Upper lobe of right lung (tissue), 1 donor: ENCODE data around the gene MTMR11. TPM values are rescaled to one million over a fixed set of nuclear protein-coding genes. Genes with fewer than 3 reads are reported as not detected.
"Not testable (repeated sequence)": the region's sequence is repeated elsewhere in the genome, so short reads cannot be mapped to it uniquely, and the experiment has no call there.

Experiments
- ATAC-seq: fragments of 200-7000 bp; cut with Tn5 transposase; one replicate; pipeline ENCODE4 v1.9.1; 2020; ENCODE audit warnings: mild to moderate bottlenecking, moderate library complexity
- DNase-seq: peaks from one replicate; pipeline ENCODE4 v3.0.0-alpha.2; 2020
- H3K27ac ChIP-seq: fragments of 200-600 bp; one replicate; pipeline ENCODE4 v1.8.0; 2022
- H3K27me3 ChIP-seq: fragments of 200-600 bp; one replicate; pipeline ENCODE4 v1.8.0; 2022; ENCODE audit warnings: mild to moderate bottlenecking
- H3K36me3 ChIP-seq: fragments of 200-600 bp; one replicate; pipeline ENCODE4 v1.8.0; 2022
- H3K4me1 ChIP-seq: fragments of 200-600 bp; one replicate; pipeline ENCODE4 v1.8.0; 2022
- H3K4me3 ChIP-seq: fragments of 200-600 bp; one replicate; pipeline ENCODE4 v1.8.0; 2022; ENCODE audit warnings: mild to moderate bottlenecking
- H3K9me3 ChIP-seq: fragments of 200-600 bp; one replicate; pipeline ENCODE4 v1.8.0; 2022
- intact Hi-C: fragments of 100-400 bp; cut with DNase I; formaldehyde crosslinking; loops from one replicate; pipeline ENCODE4 v1.11.0; 2022
- total RNA-seq: library from RNA; stranded (reverse); fragmentation: NEBNext Ultra II Directional; extraction: Animal tissue kit (Norgen Biotek cat#: 25700); gene quantifications from one replicate; pipeline ENCODE4 v1.2.1, GENCODE V29; 2021
- TF ChIP-seq, protein P1 (sequence below): fragments of 200-600 bp; IDR thresholded peaks from one replicate; pipeline ENCODE4 v1.8.0; 2022; ENCODE audit warnings: antibody characterized with exemption
- donor health status: DM: no; HTN: yes; CAD: no; lungs with severe emphysema.

Gene MTMR11
- total RNA-seq, 1 donor from 2014 or later, result 17.1 TPM

DNA sequence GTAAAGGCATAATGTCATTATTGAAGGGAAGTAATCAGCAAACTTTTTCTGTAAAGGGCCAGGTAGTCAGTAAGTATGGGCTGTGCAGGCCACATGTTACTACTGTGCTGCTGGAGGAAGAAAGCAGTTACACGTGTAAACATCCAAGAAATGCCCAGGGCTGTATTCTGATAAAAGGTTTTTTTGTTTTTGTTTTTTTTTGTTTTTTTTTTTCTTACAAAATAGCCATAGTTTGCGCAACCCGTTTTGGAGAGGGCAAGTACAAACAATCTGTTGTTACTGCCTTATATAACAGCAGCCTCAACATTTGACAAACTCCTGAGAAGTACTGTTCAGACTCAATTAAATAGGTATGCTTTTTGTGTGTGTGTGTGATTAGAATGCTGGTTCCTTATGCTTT, 26.7 kb upstream of the MTMR11 start:
- TF ChIP-seq, protein P1, sequence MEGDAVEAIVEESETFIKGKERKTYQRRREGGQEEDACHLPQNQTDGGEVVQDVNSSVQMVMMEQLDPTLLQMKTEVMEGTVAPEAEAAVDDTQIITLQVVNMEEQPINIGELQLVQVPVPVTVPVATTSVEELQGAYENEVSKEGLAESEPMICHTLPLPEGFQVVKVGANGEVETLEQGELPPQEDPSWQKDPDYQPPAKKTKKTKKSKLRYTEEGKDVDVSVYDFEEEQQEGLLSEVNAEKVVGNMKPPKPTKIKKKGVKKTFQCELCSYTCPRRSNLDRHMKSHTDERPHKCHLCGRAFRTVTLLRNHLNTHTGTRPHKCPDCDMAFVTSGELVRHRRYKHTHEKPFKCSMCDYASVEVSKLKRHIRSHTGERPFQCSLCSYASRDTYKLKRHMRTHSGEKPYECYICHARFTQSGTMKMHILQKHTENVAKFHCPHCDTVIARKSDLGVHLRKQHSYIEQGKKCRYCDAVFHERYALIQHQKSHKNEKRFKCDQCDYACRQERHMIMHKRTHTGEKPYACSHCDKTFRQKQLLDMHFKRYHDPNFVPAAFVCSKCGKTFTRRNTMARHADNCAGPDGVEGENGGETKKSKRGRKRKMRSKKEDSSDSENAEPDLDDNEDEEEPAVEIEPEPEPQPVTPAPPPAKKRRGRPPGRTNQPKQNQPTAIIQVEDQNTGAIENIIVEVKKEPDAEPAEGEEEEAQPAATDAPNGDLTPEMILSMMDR, result no peak
- DNase-seq (no peak), ATAC-seq (no peak)
- intact Hi-C loops, result no loop called here
- no peaks in the 10 kb centered on the region for H3K27me3 ChIP-seq
- H3K27ac ChIP-seq, result peak overlapping the region; percentile 70
- no peak overlapping the region for H3K4me3 ChIP-seq
- peaks cover 61% of the 10 kb centered on the region for H3K36me3 ChIP-seq
- no peaks in the 10 kb centered on the region for H3K9me3 ChIP-seq
- peaks cover 22% of the 10 kb centered on the region for H3K4me1 ChIP-seq

DNA sequence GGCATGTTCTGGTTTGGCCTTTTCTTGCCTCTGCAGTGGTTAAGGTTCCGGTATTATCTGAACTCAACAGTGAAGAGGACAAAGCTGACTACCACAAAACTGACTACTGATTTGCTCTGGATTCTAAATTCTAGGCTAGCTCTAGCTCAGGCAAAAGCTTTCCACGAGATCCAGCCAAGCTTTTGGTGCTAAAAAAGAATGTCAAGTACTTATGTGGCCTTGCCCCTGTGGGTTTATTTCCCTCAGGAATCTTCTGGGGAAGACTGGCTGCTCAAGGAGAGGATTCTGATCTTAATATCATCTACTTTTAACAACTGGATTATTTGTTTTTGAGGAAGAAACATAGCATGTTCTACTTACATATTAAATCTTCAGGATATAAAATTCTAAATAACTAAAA, 26.1 kb upstream of the MTMR11 start:
- intact Hi-C loops, result no loop called here
- H3K36me3 ChIP-seq, result peaks cover 64% of the 10 kb centered on the region
- H3K27ac ChIP-seq, result peak overlapping the region; percentile 70
- H3K9me3 ChIP-seq, result no peaks in the 10 kb centered on the region
- no peak for DNase-seq
- TF ChIP-seq, protein P1, result no peak
- no peak for ATAC-seq
- no peaks in the 10 kb centered on the region for H3K27me3 ChIP-seq
- H3K4me1 ChIP-seq, result peaks cover 22% of the 10 kb centered on the region
- no peak overlapping the region for H3K4me3 ChIP-seq

DNA sequence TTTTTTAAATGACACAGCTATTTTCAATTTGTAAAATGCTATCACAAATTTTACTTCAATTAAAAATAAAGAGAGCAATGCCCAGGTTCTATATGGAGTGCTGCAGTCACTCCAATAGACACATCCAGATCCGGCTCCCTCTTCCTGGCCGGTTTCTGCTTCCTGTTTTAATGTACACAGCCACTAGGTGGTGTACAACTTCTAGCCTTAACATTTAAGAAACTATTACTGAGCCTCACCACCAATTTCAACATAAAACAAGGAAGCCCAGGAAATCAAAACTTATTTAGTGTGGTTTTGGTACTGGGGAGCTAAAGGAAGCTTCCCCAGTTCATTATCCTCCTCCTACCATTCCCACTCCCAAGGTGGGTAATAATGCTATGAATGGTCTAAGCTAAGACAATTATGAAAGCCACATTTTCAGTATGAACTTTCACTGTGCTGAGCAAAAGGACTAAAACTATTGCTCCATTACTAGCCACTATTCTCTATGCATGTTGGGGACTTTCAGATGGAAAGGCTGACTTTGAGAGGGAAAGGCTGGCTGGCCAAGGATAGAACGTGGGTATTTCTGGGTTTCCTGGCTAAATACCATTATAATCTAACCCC, 25.5 kb upstream of the MTMR11 start:
- Histone ChIP-seq H3K27ac (peak overlapping the region; percentile 70), H3K27me3 (no peaks in the 10 kb centered on the region), H3K4me3 (no peak overlapping the region), H3K4me1 (peaks cover 22% of the 10 kb centered on the region), H3K36me3 (peaks cover 63% of the 10 kb centered on the region), H3K9me3 (no peaks in the 10 kb centered on the region)
- intact Hi-C loops, result no loop called here
- TF ChIP-seq, protein P1, result peak; percentile 84
- no peak for DNase-seq
- ATAC-seq, result peak; percentile 98

DNA sequence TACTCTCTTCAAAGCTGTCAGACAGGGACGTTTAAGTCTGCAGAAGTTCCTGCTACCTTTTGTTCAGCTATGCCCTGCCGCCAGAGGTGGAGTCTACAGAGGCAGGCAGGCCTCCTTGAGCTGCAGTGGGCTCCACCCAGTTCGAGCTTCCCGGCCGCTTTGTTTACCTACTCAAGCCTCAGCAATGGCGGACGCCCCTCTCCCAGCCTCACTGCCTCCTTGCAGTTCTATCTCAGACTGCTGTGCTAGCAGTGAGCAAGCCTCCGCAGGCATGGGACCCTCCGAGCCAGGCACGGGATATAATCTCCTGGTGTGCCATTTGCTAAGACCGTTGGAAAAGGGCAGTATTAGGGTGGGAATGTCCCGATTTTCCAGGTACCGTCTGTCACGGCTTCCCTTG, 20.9 kb upstream of the MTMR11 start:
- H3K27me3 ChIP-seq, DNase-seq, ATAC-seq, H3K4me3 ChIP-seq, H3K9me3 ChIP-seq, H3K27ac ChIP-seq, H3K4me1 ChIP-seq: not testable (repeated sequence)
- intact Hi-C loops, result loop anchor here (5.0 kb wide), 1 partner anchor 100 kb away; no protein-coding TSS in a partner anchor
- peaks cover 33% of the 10 kb centered on the region for H3K36me3 ChIP-seq

DNA sequence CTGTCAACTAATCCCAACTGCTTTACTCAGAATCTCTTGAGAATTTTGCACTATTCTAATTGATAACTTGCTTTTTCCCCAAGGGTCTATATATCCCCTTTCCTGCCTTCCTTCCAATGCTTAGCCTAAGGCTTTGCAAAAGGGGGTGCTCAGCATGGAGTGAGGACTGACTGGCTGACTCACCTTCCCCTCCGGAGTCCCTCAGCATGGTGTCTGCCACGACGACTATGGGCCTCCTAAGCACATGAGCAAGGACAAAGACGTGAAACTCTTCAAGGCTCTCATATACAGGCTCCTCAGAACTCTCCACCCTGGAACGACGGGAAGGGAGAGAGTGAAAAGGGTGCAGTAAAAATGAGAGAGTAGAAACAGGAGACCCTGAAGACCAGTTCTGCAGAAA, 13.2 kb upstream of the MTMR11 start:
- TF ChIP-seq, protein P1, result no peak
- Histone ChIP-seq H3K36me3 (peaks cover 52% of the 10 kb centered on the region), H3K27me3 (no peaks in the 10 kb centered on the region), H3K4me1 (no peaks in the 10 kb centered on the region), H3K9me3 (no peaks in the 10 kb centered on the region), H3K4me3 (no peak overlapping the region), H3K27ac (no peak overlapping the region)
- ATAC-seq, result no peak
- no peak for DNase-seq
- intact Hi-C loops, result no loop called here

DNA sequence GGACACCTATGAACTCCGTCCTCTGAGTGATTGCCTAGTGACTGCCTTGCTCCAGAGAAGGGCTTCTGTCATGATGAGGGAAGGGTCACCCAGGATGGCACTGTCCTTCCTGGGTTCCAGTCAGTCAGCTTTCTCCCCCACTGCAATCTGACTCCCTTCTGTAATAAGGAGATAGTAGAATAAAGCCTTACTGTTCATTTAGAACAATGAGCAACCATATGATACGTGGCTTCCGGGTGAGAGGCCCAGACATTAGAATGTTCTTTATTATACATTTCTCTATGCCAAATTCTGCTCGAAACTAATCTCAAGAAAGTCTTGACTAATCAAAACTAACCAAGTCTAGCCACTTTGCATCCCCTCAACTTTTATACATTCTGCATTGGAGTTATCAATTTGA, 8.5 kb upstream of the MTMR11 start:
- ATAC-seq (no peak), DNase-seq (no peak)
- H3K36me3 ChIP-seq, result peaks cover 63% of the 10 kb centered on the region
- intact Hi-C loops, result no loop called here
- H3K27ac ChIP-seq, result no peak overlapping the region
- H3K27me3 ChIP-seq, result no peaks in the 10 kb centered on the region
- no peak overlapping the region for H3K4me3 ChIP-seq
- no peaks in the 10 kb centered on the region for H3K9me3 ChIP-seq
- H3K4me1 ChIP-seq, result no peaks in the 10 kb centered on the region
- TF ChIP-seq, protein P1, result no peak
